Measurements from ENCODE around the gene SHC3.

SHC3 gene, protein sequence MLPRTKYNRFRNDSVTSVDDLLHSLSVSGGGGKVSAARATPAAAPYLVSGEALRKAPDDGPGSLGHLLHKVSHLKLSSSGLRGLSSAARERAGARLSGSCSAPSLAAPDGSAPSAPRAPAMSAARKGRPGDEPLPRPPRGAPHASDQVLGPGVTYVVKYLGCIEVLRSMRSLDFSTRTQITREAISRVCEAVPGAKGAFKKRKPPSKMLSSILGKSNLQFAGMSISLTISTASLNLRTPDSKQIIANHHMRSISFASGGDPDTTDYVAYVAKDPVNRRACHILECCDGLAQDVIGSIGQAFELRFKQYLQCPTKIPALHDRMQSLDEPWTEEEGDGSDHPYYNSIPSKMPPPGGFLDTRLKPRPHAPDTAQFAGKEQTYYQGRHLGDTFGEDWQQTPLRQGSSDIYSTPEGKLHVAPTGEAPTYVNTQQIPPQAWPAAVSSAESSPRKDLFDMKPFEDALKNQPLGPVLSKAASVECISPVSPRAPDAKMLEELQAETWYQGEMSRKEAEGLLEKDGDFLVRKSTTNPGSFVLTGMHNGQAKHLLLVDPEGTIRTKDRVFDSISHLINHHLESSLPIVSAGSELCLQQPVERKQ

DNA sequence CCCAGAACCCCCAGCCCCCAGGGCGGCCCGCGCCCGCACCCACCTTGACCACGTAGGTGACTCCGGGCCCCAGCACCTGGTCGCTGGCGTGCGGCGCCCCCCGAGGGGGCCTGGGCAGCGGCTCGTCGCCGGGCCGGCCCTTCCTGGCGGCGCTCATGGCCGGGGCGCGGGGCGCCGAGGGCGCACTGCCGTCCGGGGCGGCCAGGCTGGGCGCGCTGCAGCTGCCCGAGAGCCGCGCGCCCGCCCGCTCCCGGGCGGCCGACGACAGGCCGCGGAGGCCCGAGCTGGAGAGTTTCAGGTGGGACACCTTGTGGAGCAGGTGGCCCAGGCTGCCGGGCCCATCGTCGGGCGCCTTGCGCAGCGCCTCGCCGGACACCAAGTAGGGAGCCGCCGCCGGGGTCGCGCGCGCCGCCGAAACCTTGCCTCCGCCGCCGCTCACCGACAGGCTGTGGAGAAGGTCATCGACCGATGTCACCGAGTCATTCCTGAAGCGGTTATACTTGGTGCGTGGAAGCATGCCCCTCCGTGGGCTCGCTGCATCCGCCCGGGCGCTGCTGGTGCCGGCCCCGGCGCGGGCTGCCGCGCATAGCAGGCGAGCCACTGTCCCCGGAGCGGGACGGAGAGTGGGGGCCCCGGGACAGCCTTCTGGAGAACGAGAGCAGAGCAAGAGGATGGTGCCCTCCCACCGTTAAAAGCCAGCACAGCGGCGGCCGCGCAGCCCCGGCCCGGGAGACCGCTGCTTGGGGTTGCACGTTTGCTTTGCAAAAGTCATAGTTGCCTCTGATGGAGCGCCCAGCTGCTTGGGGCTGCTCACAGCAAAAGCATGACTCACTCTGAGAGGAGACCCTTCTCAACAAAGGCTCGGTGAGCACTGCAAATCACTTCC is at the start of gene SHC3:
Gene SHC3 (minus strand): TSS at position 875 of the 886 bp plus-strand sequence. CDS start 358 bp downstream, at position 517.
- DNase-seq (ENCODE audit: low spot score): no peak
- TF ChIP-seq, protein P1, sequence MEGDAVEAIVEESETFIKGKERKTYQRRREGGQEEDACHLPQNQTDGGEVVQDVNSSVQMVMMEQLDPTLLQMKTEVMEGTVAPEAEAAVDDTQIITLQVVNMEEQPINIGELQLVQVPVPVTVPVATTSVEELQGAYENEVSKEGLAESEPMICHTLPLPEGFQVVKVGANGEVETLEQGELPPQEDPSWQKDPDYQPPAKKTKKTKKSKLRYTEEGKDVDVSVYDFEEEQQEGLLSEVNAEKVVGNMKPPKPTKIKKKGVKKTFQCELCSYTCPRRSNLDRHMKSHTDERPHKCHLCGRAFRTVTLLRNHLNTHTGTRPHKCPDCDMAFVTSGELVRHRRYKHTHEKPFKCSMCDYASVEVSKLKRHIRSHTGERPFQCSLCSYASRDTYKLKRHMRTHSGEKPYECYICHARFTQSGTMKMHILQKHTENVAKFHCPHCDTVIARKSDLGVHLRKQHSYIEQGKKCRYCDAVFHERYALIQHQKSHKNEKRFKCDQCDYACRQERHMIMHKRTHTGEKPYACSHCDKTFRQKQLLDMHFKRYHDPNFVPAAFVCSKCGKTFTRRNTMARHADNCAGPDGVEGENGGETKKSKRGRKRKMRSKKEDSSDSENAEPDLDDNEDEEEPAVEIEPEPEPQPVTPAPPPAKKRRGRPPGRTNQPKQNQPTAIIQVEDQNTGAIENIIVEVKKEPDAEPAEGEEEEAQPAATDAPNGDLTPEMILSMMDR (IDR thresholded peaks at IDR 0.05; ENCODE audit: extremely low read depth, insufficient read depth, missing control alignments): no peak
- in situ Hi-C loops (cut with MboI; ENCODE audit: low pct_unique_long_range_greater_than_20kb, low sequenced_read_pairs, unreplicated experiment): no loop called here

DNA sequence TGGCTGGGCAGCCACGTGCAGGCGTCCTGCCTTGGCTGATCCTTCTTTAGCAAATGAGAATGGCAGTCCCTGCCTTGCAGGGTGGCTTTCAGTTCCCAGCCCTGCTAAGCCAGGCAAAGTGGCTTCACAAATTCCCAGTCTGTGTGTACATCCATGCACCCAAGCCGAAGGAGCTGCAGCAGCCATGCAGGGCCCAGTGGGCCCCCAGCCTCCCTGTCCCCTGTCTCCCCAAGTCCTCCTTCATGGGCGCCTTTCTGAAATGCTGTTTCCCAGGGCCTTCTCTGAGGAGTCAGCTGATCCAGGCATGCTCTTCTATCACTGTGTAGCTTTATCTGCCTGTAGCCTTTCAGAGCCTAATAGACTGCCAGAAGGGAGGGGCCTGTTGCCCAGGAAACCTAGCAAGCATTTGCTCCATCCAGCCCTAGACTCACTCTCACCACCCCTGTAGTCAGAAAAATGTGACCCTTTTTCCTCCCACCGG is 47.4 kb upstream of the SHC3 start:
- TF ChIP-seq, protein P1 (IDR thresholded peaks at IDR 0.05; ENCODE audit: extremely low read depth, insufficient read depth, missing control alignments): no peak
- no peak for DNase-seq (ENCODE audit: low spot score)
- in situ Hi-C loops (cut with MboI; ENCODE audit: low pct_unique_long_range_greater_than_20kb, low sequenced_read_pairs, unreplicated experiment): no loop called here

DNA sequence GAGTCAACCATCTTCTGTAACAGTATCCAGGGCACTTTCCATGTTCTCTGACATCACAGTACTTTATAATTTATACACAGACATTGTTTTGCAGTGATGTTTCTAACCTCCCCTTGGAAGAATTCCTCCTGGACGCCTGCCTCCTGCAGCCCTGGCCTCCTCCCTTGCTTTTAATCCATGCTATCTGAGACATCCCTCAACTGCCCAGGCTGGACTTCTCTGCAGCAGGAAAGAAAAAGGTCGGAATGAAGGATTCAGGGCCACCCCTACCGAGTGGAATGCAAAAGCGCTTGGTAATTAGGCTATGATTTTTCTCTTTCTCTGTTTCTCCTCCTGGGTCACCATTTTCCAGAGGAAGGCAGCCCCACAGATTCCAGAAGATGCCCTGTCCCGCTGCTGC is 47.0 kb upstream of the SHC3 start:
- TF ChIP-seq, protein P1 (IDR thresholded peaks at IDR 0.05; ENCODE audit: extremely low read depth, insufficient read depth, missing control alignments): no peak
- no peak for DNase-seq (ENCODE audit: low spot score)
- in situ Hi-C loops (cut with MboI; ENCODE audit: low pct_unique_long_range_greater_than_20kb, low sequenced_read_pairs, unreplicated experiment): no loop called here

DNA sequence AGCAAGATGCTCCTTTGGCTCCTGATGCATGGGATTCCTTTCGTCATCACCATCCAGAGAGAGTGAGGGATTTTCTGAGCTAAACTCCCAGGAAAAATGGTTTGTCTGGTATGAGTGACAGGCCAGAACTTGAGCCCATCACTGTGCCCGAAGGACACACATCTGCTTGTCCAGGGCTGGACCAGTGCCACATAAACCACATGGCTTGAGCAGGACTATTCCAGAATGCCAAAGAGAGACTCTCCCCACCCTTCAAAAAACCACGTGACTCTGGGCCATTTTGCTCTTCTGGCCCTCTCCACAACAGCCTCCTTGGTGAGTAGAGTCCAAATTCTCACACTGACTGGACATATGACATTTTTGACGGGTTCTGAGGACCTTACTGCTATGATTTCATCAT is 46.4 kb upstream of the SHC3 start:
- in situ Hi-C loops (cut with MboI; ENCODE audit: low pct_unique_long_range_greater_than_20kb, low sequenced_read_pairs, unreplicated experiment): no loop called here
- TF ChIP-seq, protein P1 (IDR thresholded peaks at IDR 0.05; ENCODE audit: extremely low read depth, insufficient read depth, missing control alignments): no peak
- no peak for DNase-seq (ENCODE audit: low spot score)

DNA sequence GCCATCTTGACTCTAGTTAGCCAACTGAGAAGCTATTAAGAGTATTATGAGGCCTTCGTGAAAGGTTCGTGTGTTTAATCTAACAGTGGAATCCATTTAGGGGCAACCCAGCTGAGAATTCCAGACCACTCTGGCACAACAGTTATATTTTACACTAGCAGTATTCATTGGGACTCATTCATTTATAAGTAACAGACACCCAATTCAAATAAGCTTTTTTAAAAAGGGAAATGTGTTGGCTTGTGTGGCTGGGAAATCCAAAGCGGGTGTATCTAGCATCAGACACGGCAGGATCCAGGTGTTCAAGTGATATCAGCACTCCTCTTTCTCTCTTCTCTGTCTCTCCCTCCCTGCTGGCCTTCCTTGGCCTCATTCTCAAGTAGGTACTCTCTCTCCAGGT is 46.0 kb upstream of the SHC3 start:
- DNase-seq (ENCODE audit: low spot score): no peak
- TF ChIP-seq, protein P1 (IDR thresholded peaks at IDR 0.05; ENCODE audit: extremely low read depth, insufficient read depth, missing control alignments): no peak
- in situ Hi-C loops (cut with MboI; ENCODE audit: low pct_unique_long_range_greater_than_20kb, low sequenced_read_pairs, unreplicated experiment): no loop called here

DNA sequence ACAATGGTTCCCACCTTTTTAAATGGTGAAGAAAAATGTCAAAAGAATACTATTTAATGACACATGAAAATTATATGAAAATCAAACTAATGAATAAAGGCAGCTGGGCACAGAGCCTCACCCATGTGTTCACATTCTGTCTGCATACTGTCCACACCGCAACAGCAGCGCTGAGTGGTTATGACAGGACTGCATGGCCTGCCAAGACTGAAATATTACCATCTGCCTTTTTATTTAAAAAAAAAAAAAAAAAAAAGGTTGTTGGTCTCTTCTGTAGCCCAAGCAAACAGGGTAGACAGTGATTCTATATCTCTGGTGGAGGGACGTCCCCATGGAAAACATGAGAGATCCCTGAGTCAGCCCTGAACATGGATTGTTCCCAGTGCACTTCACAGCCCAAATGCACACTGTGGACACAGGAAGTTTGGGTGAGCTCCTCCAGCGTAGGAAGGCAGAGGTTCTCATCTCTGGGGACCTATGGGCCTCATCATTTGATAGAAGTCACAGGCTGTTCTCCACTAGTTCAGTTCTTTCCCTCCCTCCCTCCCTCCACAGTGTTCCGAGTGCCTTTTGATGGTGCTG is 44.9 kb upstream of the SHC3 start:
- in situ Hi-C loops (cut with MboI; ENCODE audit: low pct_unique_long_range_greater_than_20kb, low sequenced_read_pairs, unreplicated experiment): no loop called here
- TF ChIP-seq, protein P1 (IDR thresholded peaks at IDR 0.05; ENCODE audit: extremely low read depth, insufficient read depth, missing control alignments): no peak
- DNase-seq (ENCODE audit: low spot score): no peak

All from GM13977 (cell line).